Stomach (tissue), 4 donors: ENCODE data around the gene CNP.

ENCODE experiments used
- POLR2A ChIP-seq, 4 donors: fragments of 450-650 bp; IDR thresholded peaks; one replicate each; pipeline ENCODE4 v1.6.1; 2016; ENCODE audit warnings: antibody characterized with exemption in 4 of 4, control low read depth in 2 of 4, mild to moderate bottlenecking in 1 of 4, moderate library complexity in 1 of 4
- POLR2AphosphoS5 ChIP-seq, 3 donors: sonication (generic); formaldehyde crosslinking; IDR thresholded peaks; one replicate each; pipeline ENCODE4 v1.6.1; 2016; ENCODE audit warnings: antibody characterized with exemption in 3 of 3
- TF ChIP-seq, protein P1 (sequence below), 7 experiments: fragments of 450-650 bp in 4 of 7; fragments of 200-600 bp in 3 of 7; sonication (generic) in 3 of 7; IDR thresholded peaks; one replicate each; pipeline ENCODE4 v1.5.1; 2016 to 2019; ENCODE audit warnings: antibody characterized with exemption in 7 of 7, control low read depth in 2 of 7, mild to moderate bottlenecking in 1 of 7

- no peak for TF ChIP-seq POLR2AphosphoS5 (IDR thresholded peaks at IDR 0.05)
- TF ChIP-seq, protein P1, sequence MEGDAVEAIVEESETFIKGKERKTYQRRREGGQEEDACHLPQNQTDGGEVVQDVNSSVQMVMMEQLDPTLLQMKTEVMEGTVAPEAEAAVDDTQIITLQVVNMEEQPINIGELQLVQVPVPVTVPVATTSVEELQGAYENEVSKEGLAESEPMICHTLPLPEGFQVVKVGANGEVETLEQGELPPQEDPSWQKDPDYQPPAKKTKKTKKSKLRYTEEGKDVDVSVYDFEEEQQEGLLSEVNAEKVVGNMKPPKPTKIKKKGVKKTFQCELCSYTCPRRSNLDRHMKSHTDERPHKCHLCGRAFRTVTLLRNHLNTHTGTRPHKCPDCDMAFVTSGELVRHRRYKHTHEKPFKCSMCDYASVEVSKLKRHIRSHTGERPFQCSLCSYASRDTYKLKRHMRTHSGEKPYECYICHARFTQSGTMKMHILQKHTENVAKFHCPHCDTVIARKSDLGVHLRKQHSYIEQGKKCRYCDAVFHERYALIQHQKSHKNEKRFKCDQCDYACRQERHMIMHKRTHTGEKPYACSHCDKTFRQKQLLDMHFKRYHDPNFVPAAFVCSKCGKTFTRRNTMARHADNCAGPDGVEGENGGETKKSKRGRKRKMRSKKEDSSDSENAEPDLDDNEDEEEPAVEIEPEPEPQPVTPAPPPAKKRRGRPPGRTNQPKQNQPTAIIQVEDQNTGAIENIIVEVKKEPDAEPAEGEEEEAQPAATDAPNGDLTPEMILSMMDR (IDR thresholded peaks at IDR 0.05) = no peak
- no peak for TF ChIP-seq POLR2A (IDR thresholded peaks at IDR 0.05)
These were observed 38.6 kb downstream of the CNP start for GRCh38 chr17:42005166-42005565.
